Uterus (tissue), 4 donors: ENCODE measurements around the gene ZNF423. TPM values are rescaled to one million over a fixed set of nuclear protein-coding genes. Genes with fewer than 3 reads are reported as not detected.

Experiments
- DNase-seq, 2 donors: peaks; one replicate each; pipeline ENCODE4 v3.0.0-alpha.2; 2019 to 2020
- H3K27ac ChIP-seq, 2 donors: fragments of 200-600 bp; sonication (generic); 1 replicate in 1 of 2; 2 replicates in 1 of 2; pipeline ENCODE4 v1.5.1; 2016 to 2018
- H3K27me3 ChIP-seq, 2 donors: fragments of 200-600 bp; sonication (generic); one replicate each; pipeline ENCODE4 v1.5.1; 2018 to 2019; ENCODE audit warnings: control low read depth in 1 of 2
- H3K36me3 ChIP-seq, 2 donors: fragments of 200-600 bp; sonication (generic); one replicate each; pipeline ENCODE4 v1.5.1; 2019; ENCODE audit warnings: control low read depth in 1 of 2
- H3K4me1 ChIP-seq, 2 donors: fragments of 200-600 bp; sonication (generic); one replicate each; pipeline ENCODE4 v1.5.1; 2018 to 2019; ENCODE audit warnings: control low read depth in 1 of 2
- H3K4me3 ChIP-seq, 2 donors: fragments of 200-600 bp; sonication (generic); 1 replicate in 1 of 2; 2 replicates in 1 of 2; pipeline ENCODE4 v1.5.1; 2018 to 2019; ENCODE audit warnings: mild to moderate bottlenecking in 1 of 2
- H3K9me3 ChIP-seq, 2 donors: fragments of 200-600 bp; sonication (generic); one replicate each; pipeline ENCODE4 v1.5.1; 2019; ENCODE audit warnings: control low read depth in 1 of 2
- POLR2A ChIP-seq, 2 donors: fragments of 450-650 bp; IDR thresholded peaks; one replicate each; pipeline ENCODE4 v1.6.1; 2016; ENCODE audit warnings: antibody characterized with exemption in 2 of 2, mild to moderate bottlenecking in 1 of 2, moderate library complexity in 1 of 2
- intact Hi-C: fragments of 100-400 bp; cut with DNase I; formaldehyde crosslinking; loops from one replicate; pipeline ENCODE4 v1.15.1; 2023; ENCODE audit warnings: low total_unique reads
- total RNA-seq, 4 donors: library from RNA; depleted of rRNA in 3 of 4; stranded (reverse); fragments of >200 nt in 3 of 4; gene quantifications; one replicate each; pipeline versions ENCODE4 v1.1.0 to v1.2.4, GENCODE V29; 2014 to 2023
- TF ChIP-seq, protein P1 (sequence below), 4 experiments: fragments of 200-600 bp in 2 of 4; fragments of 450-650 bp in 2 of 4; sonication (generic) in 2 of 4; IDR thresholded peaks; one replicate each; pipeline ENCODE4 v1.5.1; 2016 to 2019; ENCODE audit warnings: antibody characterized with exemption in 4 of 4, mild to moderate bottlenecking in 2 of 4, moderate library complexity in 1 of 4
- donor health status: DM: yes; HTN: yes; CAD: no.

Gene ZNF423
- total RNA-seq, 4 donors from 2014 or later: 7.1 to 33.5 (median 14.7) TPM

DNA sequence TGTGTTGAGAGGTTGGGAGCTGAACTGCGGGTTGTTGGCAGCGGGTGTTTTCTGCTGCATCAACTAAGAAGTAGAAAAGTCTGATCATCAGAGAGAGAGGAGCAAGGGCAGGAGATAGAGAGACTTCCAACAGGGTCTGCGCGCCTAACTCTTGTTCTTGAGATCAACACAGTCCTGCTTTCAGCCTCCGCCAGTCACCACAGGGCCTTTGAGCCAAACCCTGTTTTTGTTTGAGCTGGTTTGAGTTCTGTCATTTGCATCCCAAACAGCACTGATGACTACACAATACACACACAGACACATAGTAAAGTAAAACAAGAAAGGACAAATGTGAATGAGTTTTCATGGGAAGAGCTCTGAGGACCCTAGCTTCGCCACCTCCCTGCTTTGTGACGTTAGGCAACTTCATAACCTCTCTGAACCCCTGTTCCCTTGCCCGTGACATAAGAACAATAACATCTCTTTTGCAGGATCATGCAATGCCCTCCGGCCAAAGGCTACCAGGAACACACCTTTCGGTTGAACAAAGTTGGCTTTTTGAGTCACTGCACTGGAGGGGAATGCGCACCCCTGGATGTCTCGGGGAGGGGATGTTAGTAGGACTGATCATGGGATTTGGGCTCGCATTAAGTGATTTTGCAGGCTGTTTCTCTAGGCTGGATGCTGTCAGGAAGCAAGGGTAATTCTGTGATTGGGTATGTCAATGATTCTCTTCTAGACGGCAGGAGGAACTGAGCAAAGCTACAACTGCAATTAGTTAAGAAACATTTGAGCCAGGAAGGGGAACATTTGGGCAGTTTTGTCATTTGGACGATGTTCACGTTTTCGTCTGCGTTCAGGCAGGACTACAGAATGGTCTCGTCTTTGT is 390.0 kb downstream of the ZNF423 start:
- DNase-seq: no peak
- intact Hi-C loops: no loop called here
- Histone ChIP-seq H3K4me1 (no peaks in the 10 kb centered on the region), H3K27me3 (peaks cover 0 to 6% of the 10 kb centered on the region in 2 donors), H3K4me3 (no peak overlapping the region), H3K9me3 (no peaks in the 10 kb centered on the region), H3K27ac (no peak overlapping the region), H3K36me3 (no peaks in the 10 kb centered on the region)
- TF ChIP-seq, protein P1, sequence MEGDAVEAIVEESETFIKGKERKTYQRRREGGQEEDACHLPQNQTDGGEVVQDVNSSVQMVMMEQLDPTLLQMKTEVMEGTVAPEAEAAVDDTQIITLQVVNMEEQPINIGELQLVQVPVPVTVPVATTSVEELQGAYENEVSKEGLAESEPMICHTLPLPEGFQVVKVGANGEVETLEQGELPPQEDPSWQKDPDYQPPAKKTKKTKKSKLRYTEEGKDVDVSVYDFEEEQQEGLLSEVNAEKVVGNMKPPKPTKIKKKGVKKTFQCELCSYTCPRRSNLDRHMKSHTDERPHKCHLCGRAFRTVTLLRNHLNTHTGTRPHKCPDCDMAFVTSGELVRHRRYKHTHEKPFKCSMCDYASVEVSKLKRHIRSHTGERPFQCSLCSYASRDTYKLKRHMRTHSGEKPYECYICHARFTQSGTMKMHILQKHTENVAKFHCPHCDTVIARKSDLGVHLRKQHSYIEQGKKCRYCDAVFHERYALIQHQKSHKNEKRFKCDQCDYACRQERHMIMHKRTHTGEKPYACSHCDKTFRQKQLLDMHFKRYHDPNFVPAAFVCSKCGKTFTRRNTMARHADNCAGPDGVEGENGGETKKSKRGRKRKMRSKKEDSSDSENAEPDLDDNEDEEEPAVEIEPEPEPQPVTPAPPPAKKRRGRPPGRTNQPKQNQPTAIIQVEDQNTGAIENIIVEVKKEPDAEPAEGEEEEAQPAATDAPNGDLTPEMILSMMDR (IDR thresholded peaks at IDR 0.05): no peak
- TF ChIP-seq POLR2A (IDR thresholded peaks at IDR 0.05): no peak

DNA sequence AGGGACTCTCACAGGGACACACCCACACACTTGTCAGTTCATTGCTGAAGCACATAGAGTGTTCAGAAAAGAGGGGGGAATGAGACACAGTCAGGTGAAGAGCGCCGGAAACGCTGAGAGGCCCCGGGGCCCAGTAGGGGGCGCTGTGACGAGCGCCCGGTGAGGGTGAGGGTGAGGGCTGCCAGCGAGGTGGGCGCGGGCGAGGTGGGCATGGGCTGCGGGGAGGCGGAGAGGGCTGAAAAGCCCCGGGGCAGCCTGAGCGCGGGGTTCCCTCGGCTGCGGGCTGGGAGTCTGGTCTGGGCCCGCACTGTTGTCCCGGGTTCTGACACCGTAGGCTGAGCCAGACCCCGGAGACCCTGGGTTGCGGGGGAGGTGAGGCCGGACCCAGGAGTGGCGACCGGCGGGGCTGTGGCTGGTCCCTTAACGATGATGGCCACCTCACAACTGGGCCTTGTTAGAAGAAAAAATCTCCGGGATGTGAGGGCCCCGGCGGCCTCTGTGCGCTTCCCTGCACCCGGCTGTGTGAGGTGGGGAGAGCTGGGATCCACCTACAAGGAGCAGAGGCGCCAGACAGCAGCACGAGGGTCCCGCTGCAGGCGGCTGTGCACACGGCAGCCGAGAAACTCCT is 390.9 kb downstream of the ZNF423 start:
- H3K36me3 ChIP-seq: no peaks in the 10 kb centered on the region
- no peak overlapping the region for H3K27ac ChIP-seq
- peaks cover 0 to 6% of the 10 kb centered on the region in 2 donors for H3K27me3 ChIP-seq
- TF ChIP-seq, protein P1 (IDR thresholded peaks at IDR 0.05): no peak
- no peak for TF ChIP-seq POLR2A (IDR thresholded peaks at IDR 0.05)
- no peaks in the 10 kb centered on the region for H3K9me3 ChIP-seq
- intact Hi-C loops: no loop called here
- no peak overlapping the region for H3K4me3 ChIP-seq
- no peak for DNase-seq
- H3K4me1 ChIP-seq: no peaks in the 10 kb centered on the region

DNA sequence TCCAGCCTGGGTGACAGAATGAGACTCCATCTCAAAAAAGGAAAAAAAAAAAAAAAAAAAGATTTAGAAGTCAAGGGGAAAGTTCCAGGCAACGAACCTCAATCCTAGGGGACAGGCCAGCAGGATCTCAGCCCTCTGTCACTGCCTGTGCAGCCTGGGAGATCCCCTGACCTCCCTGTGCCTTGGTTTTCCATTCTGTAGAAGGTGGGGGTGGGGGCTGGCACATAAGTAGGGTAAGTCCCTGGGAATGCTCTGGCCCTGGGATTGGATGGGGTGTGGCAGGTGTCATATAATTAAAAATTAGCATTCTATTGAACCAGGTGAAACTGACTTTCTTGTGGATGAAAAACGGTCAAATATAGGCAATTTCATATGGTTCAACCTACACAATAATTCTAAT is 391.8 kb downstream of the ZNF423 start:
- Histone ChIP-seq H3K4me3 (no peak overlapping the region), H3K9me3 (no peaks in the 10 kb centered on the region), H3K27ac (no peak overlapping the region), H3K27me3 (peaks cover 0 to 6% of the 10 kb centered on the region in 2 donors), H3K4me1 (no peaks in the 10 kb centered on the region), H3K36me3 (no peaks in the 10 kb centered on the region)
- no peak for DNase-seq
- TF ChIP-seq, protein P1 (IDR thresholded peaks at IDR 0.05): no peak
- TF ChIP-seq POLR2A (IDR thresholded peaks at IDR 0.05): no peak
- intact Hi-C loops: no loop called here

- H3K27me3 ChIP-seq: peaks cover 0 to 6% of the 10 kb centered on the region in 2 donors
- DNase-seq: no peak
- TF ChIP-seq, protein P1 (IDR thresholded peaks at IDR 0.05): no peak
- no peak for TF ChIP-seq POLR2A (IDR thresholded peaks at IDR 0.05)
- H3K4me1 ChIP-seq: no peaks in the 10 kb centered on the region
- H3K36me3 ChIP-seq: no peaks in the 10 kb centered on the region
- intact Hi-C loops: no loop called here
- H3K4me3 ChIP-seq: no peak overlapping the region
- no peaks in the 10 kb centered on the region for H3K9me3 ChIP-seq
- H3K27ac ChIP-seq: no peak overlapping the region
These were observed 392.4 kb downstream of the ZNF423 start for GRCh38 chr16:49463529-49463928.

- H3K4me3 ChIP-seq: no peak overlapping the region
- no peaks in the 10 kb centered on the region for H3K36me3 ChIP-seq
- DNase-seq: peak in 1 of 2 donors; percentile 1
- no peak overlapping the region for H3K27ac ChIP-seq
- no peak for TF ChIP-seq POLR2A (IDR thresholded peaks at IDR 0.05)
- TF ChIP-seq, protein P1 (IDR thresholded peaks at IDR 0.05): no peak
- H3K4me1 ChIP-seq: no peaks in the 10 kb centered on the region
- no peaks in the 10 kb centered on the region for H3K9me3 ChIP-seq
- peaks cover 0 to 6% of the 10 kb centered on the region in 2 donors for H3K27me3 ChIP-seq
- intact Hi-C loops: no loop called here
These were observed 392.9 kb downstream of the ZNF423 start for GRCh38 chr16:49462989-49463371.
